Inferior parietal cortex (tissue), 1 donor: ENCODE data around the gene NXPH2.

Source experiments
- DNase-seq: peaks from one replicate; pipeline ENCODE4 v3.0.0-alpha.2; 2016; ENCODE audit errors: extremely low spot score

The NXPH2 gene

DNA sequence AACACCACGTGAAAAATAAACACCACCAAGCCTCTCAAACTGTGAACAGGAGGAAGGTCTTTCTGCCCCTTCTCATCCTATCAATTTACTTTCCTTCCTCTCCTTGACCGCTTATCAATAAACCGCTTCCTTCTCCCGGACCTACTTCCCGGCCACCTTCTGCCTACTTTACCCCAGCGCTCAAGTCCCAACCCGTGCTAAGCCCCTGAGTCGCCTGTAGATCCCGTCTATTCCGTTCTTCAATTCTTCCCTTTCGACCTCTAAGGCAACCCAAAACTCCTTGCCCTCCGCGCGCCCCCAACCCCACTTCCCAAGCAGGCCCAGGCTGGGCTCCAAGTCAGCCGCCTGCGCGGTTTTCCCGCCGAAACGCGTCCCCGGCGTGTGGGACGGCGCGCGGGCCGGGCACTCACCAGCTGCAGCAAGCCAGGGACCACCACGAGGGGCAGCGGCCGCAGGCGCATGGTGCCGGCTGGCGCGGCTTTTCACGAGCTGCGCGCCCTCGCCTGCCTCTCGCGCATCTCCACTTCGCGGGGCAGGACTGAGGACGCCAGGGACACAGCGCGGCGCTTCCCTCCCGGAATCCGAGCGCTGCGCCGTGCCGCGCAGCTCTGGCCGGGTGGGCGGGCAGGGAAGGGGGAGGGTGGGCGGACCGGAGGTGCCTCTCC lies at the start of gene NXPH2:
TSS of gene NXPH2 (minus strand) at position 610 of the 665 bp plus-strand sequence. CDS start at position 461, 149 bp downstream.
- no peak for DNase-seq

DNA sequence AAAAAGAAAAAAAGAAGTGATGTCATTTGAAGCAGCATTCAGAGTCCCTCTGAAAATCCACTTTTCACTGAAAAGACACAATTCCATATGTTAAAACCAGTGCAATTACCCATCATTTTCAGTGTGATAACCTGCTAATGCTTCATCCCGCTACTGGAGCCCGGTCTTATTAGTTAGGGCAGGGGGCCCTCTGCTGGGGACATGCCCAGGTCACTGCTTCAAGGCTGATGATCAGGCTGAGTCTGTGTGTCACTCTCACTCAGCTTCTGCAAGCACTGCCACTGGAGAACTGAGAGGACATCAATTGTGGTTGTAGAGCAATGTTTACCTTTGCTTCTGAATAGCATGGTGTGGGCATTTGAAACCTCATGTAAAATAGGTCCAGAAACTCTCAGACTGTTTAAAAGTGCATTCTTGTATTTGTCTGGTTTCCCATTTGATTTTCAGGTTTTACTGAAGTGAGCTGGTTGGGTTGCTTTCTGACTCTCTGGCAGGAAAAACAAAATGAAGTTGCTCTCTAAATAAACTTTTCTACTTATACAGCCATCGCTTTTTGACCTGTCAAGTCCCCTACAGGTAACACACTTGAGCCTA lies 49.2 kb upstream of the NXPH2 start:
- DNase-seq = no peak

DNA sequence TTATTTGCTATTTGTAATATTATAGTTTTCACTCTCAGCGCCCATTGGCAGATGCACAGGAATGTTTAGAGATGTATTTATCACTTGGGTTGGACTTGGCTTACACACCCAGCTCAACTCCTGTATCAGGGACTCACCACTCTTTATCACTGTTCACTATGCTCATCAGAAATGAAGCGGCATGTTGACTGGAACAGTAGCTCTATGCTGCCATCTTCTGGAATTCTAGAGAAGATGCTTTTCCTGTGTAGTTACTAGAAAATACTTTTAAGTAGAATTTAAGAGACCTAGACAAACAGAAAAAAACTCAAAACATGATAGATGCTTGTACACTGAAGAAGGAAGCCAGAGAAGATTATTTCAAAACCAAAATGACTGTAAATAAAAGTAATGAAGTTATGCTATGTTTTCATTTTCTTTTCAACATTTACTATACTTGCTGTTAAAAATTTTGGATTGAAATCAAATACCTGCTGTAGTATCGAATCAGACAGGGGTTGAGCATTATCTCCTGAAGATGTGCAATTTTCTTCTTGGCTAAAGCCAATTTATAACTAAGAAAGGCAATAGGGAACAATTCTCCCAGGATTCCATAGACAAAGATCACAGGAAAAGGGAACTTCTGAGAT lies 47.4 kb upstream of the NXPH2 start:
- peak; percentile 86 for DNase-seq

DNA sequence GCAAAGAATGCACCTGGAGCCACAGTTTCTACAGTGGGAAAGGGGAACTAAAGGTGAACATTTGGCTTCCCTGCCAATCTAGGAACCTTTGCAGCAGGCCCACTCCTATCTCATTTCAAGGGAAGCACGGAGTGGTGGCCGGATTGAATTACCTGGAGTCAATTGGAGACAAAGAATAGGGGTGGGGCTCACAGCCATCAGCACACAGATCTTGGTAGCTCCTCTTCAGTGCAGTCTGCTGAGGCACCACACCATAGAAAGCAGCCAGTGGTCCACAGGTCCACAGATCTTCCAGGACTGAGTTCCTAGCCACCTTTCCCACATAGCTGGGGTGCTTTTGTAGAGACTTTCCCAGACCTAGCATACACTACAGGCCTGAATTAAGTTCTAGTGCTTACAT lies 43.5 kb upstream of the NXPH2 start:
- no peak for DNase-seq

DNA sequence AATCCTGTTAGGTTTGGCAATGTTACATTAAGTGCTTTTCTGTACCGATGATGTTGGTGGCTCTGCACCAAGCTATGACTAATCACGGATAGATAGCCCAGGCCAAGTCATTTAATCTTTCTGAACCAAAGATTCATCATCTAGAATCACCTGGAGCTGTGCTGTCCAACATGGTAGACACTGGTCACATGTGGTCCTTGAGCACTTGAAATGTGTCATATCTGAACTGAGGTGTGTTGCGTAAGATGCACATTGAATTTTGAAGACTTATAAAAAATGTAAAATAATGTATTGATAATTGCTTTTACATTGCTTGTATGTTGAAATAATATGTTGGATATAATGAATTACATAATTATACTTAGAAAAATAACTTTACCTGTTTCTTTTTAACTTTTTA lies 39.8 kb upstream of the NXPH2 start:
- DNase-seq = no peak

DNA sequence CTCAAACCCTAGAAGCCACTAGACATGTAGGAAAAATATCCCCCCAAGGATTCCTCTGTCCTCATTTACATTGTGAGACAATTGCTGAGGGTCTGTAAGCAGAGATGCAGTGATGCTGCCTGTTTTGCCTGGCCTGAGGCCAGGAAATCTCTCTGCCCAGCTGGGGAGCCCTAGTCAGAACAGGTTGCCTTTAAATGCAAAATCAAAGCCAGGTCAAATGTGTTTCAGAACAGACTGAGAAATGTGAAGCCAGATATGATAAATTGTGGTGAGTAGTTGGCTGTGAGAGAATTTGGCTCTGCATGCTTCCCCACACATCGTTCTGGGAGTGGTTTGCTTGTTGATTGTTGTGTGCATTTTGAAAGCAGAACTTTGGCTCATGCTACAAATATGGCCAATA lies 38.4 kb upstream of the NXPH2 start:
- DNase-seq = no peak

DNA sequence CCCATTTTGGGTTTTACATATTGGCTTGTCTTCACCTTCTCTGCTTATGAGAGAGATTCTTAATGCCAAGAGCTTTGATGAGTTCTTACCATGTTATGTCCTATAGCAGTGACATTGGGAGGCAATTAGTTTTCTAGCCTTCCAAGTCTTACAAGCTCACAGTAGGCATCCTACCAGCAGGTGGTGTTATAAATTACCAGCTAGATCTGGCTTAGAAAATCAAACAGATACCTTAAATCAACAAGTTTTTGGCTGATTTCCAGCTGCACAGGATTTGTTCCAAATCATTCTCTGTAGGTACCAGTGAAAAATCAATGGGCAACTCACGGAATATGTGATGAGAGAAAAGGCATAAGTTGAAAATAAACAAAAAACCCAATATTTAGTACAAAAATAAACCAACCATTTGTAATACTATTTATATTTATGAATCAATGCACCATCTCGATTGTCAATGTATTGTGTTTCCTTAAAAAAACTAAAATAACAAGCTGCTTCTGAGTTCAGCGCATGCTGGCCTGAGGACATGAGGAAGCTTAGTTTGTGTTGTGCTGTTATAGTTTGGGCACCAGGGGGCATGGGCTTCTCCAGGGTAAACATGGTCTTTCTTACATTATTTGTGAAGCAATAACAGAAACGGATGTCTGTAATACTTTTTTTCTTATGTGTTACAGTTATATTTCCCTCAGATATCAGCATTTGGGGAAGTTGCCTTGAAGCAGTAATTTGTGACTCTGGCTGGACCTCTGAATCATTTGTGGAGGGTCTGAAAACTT lies 34.1 kb upstream of the NXPH2 start:
- no peak for DNase-seq

DNA sequence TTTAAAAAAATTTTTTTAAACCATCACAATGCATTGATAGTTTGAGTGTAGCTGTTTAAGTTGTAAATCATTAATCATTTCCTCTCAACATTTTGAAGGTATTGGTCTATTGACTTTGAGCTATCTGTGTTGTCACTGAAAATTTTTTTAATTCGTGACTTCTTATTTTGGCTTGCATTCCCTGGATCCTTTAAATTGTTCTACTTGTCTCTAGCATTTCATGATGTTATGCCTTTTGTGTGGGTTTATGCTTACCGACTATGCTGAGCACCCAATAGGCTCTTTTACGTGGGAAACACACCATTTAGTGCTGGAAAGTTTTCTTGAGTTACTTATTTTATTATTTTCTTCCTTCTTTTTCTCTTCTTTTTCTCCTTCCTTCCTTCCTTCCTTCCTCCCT lies 31.2 kb upstream of the NXPH2 start:
- no peak for DNase-seq

DNA sequence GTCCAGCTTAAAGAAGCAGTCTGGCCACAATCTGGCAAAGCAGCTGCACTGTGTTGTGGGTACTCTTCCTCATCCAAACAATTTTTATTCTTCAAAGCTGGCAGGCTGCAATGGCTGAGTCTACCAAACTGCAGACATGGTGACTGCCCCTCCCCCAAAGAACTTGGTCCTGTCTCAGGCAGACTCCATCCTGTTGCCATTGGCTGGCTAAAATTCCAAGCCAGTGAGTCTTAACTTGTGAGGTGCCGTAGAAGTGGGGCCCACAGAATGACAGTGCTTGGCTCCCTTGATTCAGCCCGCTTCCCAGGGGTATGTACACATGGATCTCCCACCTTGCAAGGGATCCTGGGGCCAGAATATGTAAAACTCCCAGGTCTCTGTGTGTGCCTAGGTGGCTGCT lies 14.5 kb upstream of the NXPH2 start:
- no peak for DNase-seq

DNA sequence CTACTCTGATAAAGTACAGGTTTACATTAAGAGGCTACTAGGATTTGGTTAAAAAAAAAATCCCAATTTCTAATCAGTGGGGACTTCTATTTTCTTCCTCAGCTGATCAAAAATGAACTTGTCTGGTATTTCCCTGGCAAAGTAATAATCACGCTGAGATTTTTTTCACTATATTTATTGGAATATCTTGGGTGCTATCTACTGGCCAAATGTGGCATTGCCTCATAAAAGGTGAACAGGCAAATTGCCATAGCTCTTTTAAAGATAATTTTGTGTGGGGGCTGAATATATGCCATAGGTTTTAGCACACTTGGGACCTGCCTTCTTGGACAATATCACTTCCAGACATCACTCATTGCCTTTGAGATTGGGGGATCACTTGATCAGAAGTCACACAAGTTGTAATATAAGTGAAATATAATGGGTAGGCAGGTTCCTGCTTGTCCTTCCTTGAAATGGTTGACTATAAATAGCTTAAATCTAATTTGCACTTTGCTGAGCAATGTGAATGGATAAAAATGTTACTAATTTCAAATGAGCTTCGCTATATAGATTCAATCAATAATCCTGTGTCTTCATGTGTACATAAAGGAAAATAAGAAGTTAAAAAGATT lies 7.0 kb upstream of the NXPH2 start:
- peak; percentile 66 for DNase-seq

DNA sequence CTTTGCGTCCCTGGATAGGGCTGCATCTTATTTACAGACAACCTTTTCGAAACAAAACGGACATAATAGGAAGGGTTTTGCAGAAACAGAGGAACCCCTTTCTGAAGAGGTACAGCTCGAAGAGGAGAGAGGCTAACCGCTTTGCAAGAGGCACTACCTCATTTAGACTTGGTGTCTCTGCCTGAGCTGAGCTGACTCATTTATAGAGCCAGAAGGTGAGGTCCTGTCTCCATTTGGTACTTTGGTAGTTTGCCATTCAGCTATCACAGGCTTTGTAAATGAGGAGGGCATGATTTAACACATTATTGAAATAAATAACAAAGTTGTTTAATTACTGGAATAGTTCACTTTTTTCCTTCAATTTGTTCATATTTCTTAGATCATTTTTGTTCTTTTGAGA lies 2.2 kb upstream of the NXPH2 start:
- DNase-seq = no peak

DNA sequence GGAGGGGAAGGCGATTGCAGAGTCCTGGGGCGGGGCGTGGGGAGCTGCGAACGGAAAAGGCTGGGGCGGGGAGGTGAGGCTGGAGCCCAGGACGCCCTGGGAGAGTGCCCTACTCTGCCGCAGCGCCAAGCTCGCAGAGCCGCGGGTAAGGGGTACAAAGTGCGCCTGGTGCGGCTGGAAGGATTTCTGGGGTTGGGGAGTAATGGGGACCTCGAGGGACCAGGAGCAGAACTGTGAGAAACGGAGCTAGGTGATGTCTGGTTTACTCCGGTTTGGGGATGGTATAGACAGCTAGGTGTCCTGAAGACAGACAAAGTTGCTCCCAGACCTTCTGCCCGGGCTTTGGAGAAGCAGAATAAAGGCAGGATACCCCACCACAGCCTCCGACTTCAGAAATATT lies 718 bp upstream of the NXPH2 start:
- no peak for DNase-seq

DNA sequence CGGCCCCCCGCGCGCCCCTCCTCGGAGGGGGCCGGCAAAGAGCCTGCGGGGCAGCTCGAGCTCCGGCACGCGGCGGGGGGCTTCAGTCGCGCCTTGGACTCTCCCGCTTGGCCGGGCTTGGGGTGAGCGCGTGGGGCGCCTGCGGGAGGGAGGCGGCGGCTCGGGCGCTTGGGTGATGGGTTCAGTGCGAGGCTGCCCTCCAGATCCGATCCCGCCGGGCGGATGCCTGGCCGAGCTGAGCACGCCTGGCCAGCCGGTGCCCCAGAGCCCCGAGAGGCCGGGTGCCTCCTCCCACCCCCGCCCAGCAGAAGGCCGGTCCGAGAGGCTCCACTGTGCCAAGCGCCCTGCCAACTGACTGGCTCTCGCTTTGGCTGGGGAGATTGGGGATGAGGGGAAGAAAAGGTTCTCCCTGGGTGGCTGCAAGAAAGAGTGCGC lies 273 bp upstream of the NXPH2 start:
- DNase-seq = no peak

DNA sequence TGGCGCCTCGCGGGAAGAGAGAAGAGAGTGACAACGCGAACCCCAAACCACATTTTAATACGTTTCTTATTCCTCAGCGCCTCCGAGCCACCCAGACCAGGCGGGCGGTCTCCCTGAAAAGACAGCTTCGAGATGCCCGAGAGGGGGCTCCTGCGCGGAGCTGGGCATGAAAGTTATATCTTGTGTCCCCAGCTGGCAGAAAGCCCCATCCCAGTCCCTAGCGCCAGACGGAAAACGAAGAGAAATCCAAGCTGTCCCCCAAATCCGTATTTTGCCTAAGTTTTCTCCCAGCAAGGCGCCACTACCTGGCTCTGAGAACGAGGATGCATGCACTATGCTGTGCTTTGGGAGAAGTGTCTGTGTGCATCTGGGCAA lies 797 bp downstream of the NXPH2 start:
- no peak for DNase-seq

DNA sequence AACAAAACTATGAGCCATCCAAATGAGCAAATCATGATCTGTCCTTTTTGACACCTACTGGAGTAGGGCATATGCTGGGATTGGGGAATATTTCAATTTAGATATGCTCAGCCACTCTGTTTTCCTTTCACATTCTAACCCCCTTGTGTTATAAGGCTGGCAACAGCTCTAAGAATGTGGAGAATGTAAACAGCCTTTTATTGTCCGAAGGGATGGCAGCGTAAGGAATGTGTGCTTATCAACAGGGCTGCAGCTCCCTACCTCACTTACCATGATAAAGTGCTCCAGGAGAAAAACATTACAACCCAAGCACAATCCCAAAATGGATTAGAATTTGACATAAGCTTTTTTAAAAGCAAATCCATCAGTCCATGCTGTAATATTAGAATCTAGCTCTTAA lies 2.2 kb downstream of the NXPH2 start:
- DNase-seq = no peak

DNA sequence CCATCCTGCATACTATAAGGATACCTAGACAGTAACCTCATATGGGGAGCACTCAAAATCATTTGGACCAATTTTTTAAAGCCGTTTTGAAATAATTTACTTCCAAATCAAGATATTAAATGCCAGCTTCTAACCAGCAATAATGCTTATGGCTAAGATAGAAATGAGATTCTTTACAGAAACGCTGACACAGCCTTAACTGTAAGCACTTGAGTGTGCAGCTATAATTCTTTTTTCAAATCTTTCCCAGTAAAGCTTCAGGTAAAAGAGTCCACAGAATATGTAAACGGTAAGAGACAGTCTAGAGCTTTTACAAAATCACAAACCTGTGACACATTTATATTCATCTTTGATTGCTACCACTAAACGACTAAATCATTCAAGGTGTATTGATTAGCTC lies 4.5 kb downstream of the NXPH2 start:
- DNase-seq = no peak

DNA sequence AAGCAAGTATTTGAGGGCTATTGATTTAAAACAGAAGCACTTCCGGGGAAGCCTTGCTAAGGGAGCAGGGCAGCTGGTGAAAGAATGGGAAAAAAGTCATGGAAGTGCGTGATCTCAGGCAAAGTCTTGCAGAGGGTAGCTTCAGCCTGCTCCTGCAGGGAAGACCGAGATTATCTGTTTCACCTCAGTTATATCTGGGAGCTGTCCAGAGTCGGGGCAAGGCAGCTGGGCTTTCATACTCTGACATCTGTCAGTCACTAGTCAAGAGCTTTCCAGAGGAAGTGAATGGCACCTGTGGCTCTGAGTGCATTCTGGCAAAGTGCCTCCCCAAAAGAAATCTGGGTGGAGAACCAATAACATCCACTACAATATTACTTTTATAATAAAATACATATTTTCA lies 8.7 kb downstream of the NXPH2 start:
- no peak for DNase-seq

DNA sequence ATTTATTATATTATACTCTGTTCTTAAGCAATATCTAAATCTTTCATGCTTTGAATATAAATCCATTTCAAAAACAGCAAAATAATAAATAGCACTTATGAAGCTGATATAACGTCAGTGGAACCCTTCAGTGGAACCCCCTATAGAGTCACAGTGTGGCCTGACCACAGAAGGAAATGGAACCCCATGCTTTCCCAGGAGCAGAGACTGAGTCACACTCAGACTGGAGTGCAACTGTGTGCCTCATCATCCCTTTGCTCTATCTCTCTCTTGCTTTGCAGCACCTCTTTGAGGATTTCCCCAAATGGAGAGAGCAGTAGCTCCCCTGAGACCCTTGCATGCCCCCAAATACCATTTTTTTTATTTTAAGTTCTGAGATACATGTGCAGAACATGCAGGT lies 13.1 kb downstream of the NXPH2 start:
- no peak for DNase-seq

DNA sequence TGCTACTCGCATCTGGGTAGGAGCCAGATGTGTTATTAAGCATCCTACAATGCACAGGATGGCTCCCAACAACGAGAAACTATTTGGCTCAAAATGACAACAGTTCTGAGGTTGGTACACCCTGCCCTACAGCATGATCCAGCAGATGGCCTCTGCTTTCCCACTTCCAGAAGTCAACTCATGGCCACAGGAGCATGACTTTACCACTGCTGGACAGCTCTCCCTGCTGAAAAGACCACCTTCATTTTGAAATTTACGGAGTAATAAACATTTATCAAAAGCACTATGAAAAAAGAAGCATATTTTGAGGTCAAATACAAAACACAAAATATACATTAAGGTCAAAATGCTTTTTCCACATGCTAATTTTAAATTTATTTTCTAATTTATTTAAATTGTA lies 13.7 kb downstream of the NXPH2 start:
- DNase-seq = no peak

DNA sequence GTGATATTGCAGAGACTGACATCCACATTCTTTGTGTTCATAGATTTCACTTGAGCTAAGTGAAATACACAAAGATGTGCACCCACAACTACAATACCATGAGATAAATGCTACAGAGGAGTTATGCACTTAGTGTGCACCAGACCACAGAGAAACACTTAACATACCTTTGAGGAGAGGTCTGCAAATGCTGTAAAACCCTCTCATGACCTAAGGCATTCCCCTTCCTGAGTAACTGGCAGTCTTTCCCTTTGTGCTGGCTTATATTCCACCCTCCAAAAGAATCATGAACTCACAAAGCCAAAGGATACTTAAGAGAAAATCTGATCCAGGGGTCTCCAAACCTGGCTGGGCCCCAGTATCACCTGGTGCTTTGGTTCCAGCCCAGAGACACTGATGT lies 16.2 kb downstream of the NXPH2 start:
- no peak for DNase-seq

DNA sequence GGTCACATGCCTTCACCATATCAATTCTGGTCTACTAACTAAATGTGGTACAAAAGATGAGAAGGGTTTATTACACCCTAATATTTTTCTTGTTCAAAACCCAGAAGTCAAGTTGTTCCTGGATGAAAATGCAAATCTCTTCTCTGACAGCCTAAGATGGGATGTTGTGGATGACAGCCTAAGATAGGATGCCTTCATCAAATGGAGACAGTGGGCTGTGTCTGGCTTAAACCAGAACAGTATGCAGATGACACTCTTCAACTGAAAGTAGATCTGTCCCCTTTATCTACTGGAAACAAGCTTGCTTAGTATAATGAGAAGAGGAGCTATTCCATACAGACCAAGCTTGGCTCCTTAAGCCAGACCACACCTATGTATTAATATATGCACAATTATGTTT lies 17.7 kb downstream of the NXPH2 start:
- DNase-seq = no peak

DNA sequence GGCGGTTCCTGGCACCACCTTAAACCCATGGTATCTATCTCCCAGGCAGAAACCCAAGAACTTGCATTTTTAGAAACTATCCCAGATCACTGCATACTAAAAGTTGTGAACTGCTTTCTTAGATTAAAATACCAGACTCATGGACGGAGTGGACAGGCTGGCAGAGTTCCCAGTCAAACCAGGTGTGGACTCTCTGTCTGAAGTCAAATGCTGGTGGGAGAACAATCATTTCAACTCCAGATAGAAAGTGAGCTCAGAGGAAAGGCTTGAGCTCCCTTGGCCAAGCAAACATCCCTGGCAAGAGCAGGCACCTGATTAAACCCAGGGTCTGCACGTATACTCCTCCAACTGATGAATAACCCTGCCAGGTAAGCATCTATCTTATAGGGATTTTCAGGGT lies 19.5 kb downstream of the NXPH2 start:
- no peak for DNase-seq
